Trophoblast cell (in vitro differentiated cells and primary cell): ENCODE measurements around the gene UCN.

ENCODE experiments used
- DNase-seq, 2 donors: peaks; one replicate each; pipeline ENCODE4 v3.0.0-alpha.2; 2016
- H2AFZ ChIP-seq: 2 replicates; pipeline ENCODE4 v1.6.1; 2013; ENCODE audit warnings: low read length, moderate library complexity, mild to moderate bottlenecking; ENCODE audit not compliant: insufficient read depth, poor library complexity
- H2AK5ac ChIP-seq: 2 replicates; pipeline ENCODE4 v1.6.1; 2013; ENCODE audit warnings: mild to moderate bottlenecking, low read length
- H2BK120ac ChIP-seq: 2 replicates; pipeline ENCODE4 v1.6.1; 2013; ENCODE audit warnings: low read length, mild to moderate bottlenecking, moderate library complexity; ENCODE audit not compliant: insufficient read depth, poor library complexity
- H2BK12ac ChIP-seq: 2 replicates; pipeline ENCODE4 v1.6.1; 2013; ENCODE audit warnings: mild to moderate bottlenecking, low read length, moderate library complexity
- H2BK5ac ChIP-seq: 2 replicates; pipeline ENCODE4 v1.6.1; 2013; ENCODE audit warnings: low read length, low read depth, moderate library complexity, mild to moderate bottlenecking; ENCODE audit not compliant: poor library complexity
- H3K14ac ChIP-seq: 2 replicates; pipeline ENCODE4 v1.6.1; 2013; ENCODE audit warnings: mild to moderate bottlenecking, low read length
- H3K18ac ChIP-seq: 2 replicates; pipeline ENCODE4 v1.6.1; 2013; ENCODE audit warnings: mild to moderate bottlenecking, low read length
- H3K23ac ChIP-seq: 2 replicates; pipeline ENCODE4 v1.6.1; 2013; ENCODE audit warnings: low read length
- H3K27ac ChIP-seq: 2 replicates; pipeline ENCODE4 v1.5.1; 2013; ENCODE audit warnings: low read depth, mild to moderate bottlenecking, inconsistent platforms, low read length, moderate library complexity
- H3K27me3 ChIP-seq: 2 replicates; pipeline ENCODE4 v1.6.1; 2013; ENCODE audit warnings: inconsistent platforms, mild to moderate bottlenecking, low read length, moderate library complexity; ENCODE audit not compliant: insufficient read depth
- H3K36me3 ChIP-seq, 2 experiments: 1 replicate in 1 of 2; 2 replicates in 1 of 2; pipeline ENCODE4 v1.6.1; 2013; ENCODE audit warnings: low read length in 2 of 2, mild to moderate bottlenecking in 2 of 2, moderate library complexity in 1 of 2; ENCODE audit not compliant: insufficient read depth in 2 of 2, control insufficient read depth in 1 of 2
- H3K4ac ChIP-seq: 2 replicates; pipeline ENCODE4 v1.6.1; 2013; ENCODE audit warnings: low read depth, mild to moderate bottlenecking, low read length, moderate library complexity
- H3K4me1 ChIP-seq, 2 experiments: 1 replicate in 1 of 2; 2 replicates in 1 of 2; pipeline ENCODE4 v1.6.1; 2013; ENCODE audit warnings: low read length in 2 of 2, mild to moderate bottlenecking in 2 of 2, moderate library complexity in 1 of 2; ENCODE audit not compliant: insufficient read depth in 2 of 2, control insufficient read depth in 1 of 2
- H3K4me2 ChIP-seq: 2 replicates; pipeline ENCODE4 v1.6.1; 2013; ENCODE audit warnings: inconsistent platforms, mild to moderate bottlenecking, low read length, moderate library complexity
- H3K4me3 ChIP-seq: 2 replicates; pipeline ENCODE4 v1.5.1; 2013; ENCODE audit warnings: mild to moderate bottlenecking, low read depth, low read length, inconsistent platforms
- H3K79me1 ChIP-seq: one replicate; pipeline ENCODE4 v1.6.1; 2013; ENCODE audit warnings: low read length
- H3K79me2 ChIP-seq: 2 replicates; pipeline ENCODE4 v1.6.1; 2013; ENCODE audit warnings: low read length, mild to moderate bottlenecking; ENCODE audit not compliant: control insufficient read depth, insufficient read depth, poor library complexity
- H3K9ac ChIP-seq: 2 replicates; pipeline ENCODE4 v1.6.1; 2013; ENCODE audit warnings: mild to moderate bottlenecking, low read length
- H3K9me3 ChIP-seq: 2 replicates; pipeline ENCODE4 v1.6.1; 2013; ENCODE audit warnings: low read depth, mild to moderate bottlenecking, control low read depth, inconsistent platforms, low read length; ENCODE audit not compliant: insufficient read depth
- H4K12ac ChIP-seq: 2 replicates; pipeline ENCODE4 v1.6.1; 2013; ENCODE audit warnings: low read depth, mild to moderate bottlenecking, low read length, moderate library complexity
- H4K8ac ChIP-seq: 2 replicates; pipeline ENCODE4 v1.6.1; 2013; ENCODE audit warnings: low read depth, mild to moderate bottlenecking, low read length, moderate library complexity
- H4K91ac ChIP-seq: one replicate; pipeline ENCODE4 v1.6.1; 2013; ENCODE audit warnings: low read depth, mild to moderate bottlenecking, low read length, moderate library complexity
- WGBS: extraction: QIAGEN DNeasy Blood & Tissue Kit; methylation state at CpG from one replicate; pipeline ENCODE4 v1.1.7; 2013; ENCODE audit warnings: missing lambda C conversion rate; ENCODE audit not compliant: insufficient read length, insufficient coverage; ENCODE audit errors: extremely low coverage; 5-methylcytosine and 5-hydroxymethylcytosine counted together

UCN gene

DNA sequence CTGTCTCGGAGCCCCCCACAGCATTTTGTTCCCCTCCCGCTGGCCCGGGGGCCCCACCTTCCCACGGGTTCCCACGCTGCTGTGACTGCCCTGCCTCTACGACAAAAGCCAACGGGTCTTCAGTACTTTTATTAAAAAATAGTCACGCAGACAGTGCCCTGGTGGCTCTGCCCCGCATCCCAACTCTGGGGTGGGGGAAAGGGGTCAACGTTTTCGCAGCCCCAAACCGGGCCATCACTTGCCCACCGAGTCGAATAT is 1.0 kb downstream of the UCN start:
- H2BK5ac ChIP-seq = no peak overlapping the region
- H3K27me3 ChIP-seq = peaks cover 31% of the 10 kb centered on the region
- no peak overlapping the region for H3K14ac ChIP-seq
- H4K8ac ChIP-seq = no peak overlapping the region
- WGBS = no CpG with 5 or more reads among the region's 14 CpGs
- no peak overlapping the region for H4K12ac ChIP-seq
- no peak overlapping the region for H4K91ac ChIP-seq
- H3K23ac ChIP-seq = no peak overlapping the region
- no peak overlapping the region for H2AFZ ChIP-seq
- H3K4me3 ChIP-seq = no peak overlapping the region
- no peak for DNase-seq
- H2AK5ac ChIP-seq = no peak overlapping the region
- no peak overlapping the region for H3K9ac ChIP-seq
- H3K4me1 ChIP-seq = peaks cover 0 to 10% of the 10 kb centered on the region in 2 experiments
- no peak overlapping the region for H3K27ac ChIP-seq
- no peak overlapping the region for H2BK12ac ChIP-seq
- H3K4me2 ChIP-seq = no peak overlapping the region
- H3K4ac ChIP-seq = no peak overlapping the region
- no peaks in the 10 kb centered on the region for H3K79me2 ChIP-seq
- H3K79me1 ChIP-seq = no peaks in the 10 kb centered on the region
- peaks cover 3 to 11% of the 10 kb centered on the region in 2 experiments for H3K36me3 ChIP-seq
- no peak overlapping the region for H3K18ac ChIP-seq
- no peak overlapping the region for H2BK120ac ChIP-seq
- H3K9me3 ChIP-seq = peaks cover 8% of the 10 kb centered on the region

DNA sequence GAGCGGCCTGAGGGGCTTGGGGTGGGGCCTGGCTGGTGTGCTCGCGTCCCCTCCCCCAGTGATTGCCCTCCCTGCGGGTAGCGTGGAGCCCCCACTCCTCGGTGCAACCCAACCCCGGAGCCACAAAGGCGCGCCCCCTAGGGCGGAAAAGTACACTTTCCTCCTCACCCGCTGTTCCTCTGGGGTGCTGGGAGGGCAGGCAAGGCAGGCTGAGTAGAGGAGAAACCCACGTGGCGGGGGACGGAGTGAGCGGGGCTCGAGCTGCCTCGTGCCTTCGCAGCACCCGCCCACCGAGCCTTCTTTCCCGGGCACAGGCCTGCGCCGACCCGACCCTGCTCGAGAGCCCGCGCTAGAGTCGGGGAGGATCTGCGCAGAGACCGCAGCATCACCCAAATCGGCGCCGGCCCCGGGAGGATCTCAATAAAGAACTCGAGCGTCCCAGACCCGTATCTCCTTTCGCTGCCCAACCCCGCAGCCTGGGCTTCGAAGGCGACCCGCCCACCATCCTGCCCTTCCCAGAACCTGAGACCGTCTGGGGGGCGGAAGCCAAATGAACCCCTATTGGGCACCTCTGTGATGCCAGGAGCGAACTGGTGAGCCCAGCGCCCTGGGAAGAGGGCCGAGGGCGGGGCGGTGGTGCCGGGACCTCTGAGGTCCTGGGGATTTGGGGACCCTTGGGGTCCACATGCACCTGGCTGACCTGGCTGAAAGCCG is 1.5 kb downstream of the UCN start:
- Histone ChIP-seq H3K4me3 (no peak overlapping the region), H3K4ac (no peak overlapping the region), H4K91ac (no peak overlapping the region), H3K27me3 (peaks cover 31% of the 10 kb centered on the region), H2AK5ac (no peak overlapping the region), H4K12ac (no peak overlapping the region), H4K8ac (no peak overlapping the region), H3K18ac (no peak overlapping the region), H2BK120ac (no peak overlapping the region), H3K4me2 (no peak overlapping the region), H3K23ac (no peak overlapping the region), H3K79me1 (no peaks in the 10 kb centered on the region), H2BK12ac (no peak overlapping the region), H3K79me2 (no peaks in the 10 kb centered on the region), H3K9me3 (peaks cover 8% of the 10 kb centered on the region), H3K4me1 (peaks cover 0 to 10% of the 10 kb centered on the region in 2 experiments), H2BK5ac (no peak overlapping the region), H3K14ac (no peak overlapping the region), H2AFZ (no peak overlapping the region), H3K27ac (no peak overlapping the region), H3K36me3 (peaks cover 3 to 8% of the 10 kb centered on the region in 2 experiments), H3K9ac (no peak overlapping the region)
- WGBS = no CpG with 5 or more reads among the region's 51 CpGs
- DNase-seq = no peak

DNA sequence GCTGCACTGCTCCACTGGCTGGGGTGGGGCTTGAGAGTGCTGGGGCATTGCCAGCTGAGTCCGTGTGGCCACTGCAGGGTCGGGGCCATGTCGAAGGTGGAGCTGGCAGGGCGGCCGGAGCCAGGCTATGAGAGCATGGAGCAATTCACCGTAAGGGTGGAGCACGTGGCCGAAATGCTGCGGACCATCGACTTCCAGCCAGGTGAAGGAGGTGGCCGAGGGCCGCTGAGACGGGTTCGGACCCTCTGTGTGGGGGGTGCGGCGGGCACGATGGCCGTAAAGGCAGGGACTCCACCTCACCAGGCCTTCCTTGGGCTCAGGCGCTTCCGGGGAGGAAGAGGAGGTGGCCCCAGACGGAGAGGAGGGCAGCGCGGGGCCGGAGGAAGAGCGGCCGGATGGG is 2.1 kb downstream of the UCN start:
- no CpG with 5 or more reads among the region's 26 CpGs for WGBS
- Histone ChIP-seq H3K27me3 (peaks cover 31% of the 10 kb centered on the region), H2BK12ac (no peak overlapping the region), H3K14ac (no peak overlapping the region), H3K18ac (no peak overlapping the region), H4K8ac (no peak overlapping the region), H3K27ac (no peak overlapping the region), H4K91ac (no peak overlapping the region), H2AK5ac (no peak overlapping the region), H3K79me2 (no peaks in the 10 kb centered on the region), H3K23ac (no peak overlapping the region), H3K36me3 (peaks cover 3% of the 10 kb centered on the region in 2 experiments), H3K9me3 (peaks cover 6% of the 10 kb centered on the region), H3K79me1 (no peaks in the 10 kb centered on the region), H2AFZ (no peak overlapping the region), H3K9ac (no peak overlapping the region), H2BK5ac (no peak overlapping the region), H4K12ac (no peak overlapping the region), H3K4ac (no peak overlapping the region), H2BK120ac (no peak overlapping the region), H3K4me3 (no peak overlapping the region), H3K4me1 (peaks cover 0 to 10% of the 10 kb centered on the region in 2 experiments), H3K4me2 (no peak overlapping the region)
- no peak for DNase-seq

DNA sequence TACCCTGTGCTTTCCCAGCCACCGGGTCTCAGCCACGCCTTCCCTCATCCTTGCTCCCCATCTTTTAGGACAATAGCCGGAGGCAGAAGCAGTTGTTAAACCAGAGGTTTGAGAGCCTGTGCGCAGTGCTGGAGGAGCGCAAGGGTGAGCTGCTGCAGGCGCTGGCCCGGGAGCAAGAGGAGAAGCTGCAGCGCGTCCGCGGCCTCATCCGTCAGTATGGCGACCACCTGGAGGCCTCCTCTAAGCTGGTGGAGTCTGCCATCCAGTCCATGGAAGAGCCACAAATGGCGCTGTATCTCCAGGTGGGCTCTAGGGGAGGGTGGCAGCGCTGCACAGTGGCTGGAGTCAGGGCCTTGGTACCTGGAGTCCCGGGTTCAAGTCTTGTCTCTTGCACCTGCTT is 2.7 kb downstream of the UCN start:
- Histone ChIP-seq H3K79me2 (no peaks in the 10 kb centered on the region), H3K27ac (no peak overlapping the region), H4K12ac (no peak overlapping the region), H3K36me3 (peaks cover 3% of the 10 kb centered on the region in 2 experiments), H2BK120ac (no peak overlapping the region), H3K4me2 (no peak overlapping the region), H2BK12ac (no peak overlapping the region), H3K14ac (no peak overlapping the region), H3K4me1 (peaks cover 0 to 10% of the 10 kb centered on the region in 2 experiments), H3K4me3 (no peak overlapping the region), H3K9me3 (peaks cover 6% of the 10 kb centered on the region), H2BK5ac (no peak overlapping the region), H4K8ac (no peak overlapping the region), H3K4ac (no peak overlapping the region), H3K23ac (no peak overlapping the region), H3K9ac (no peak overlapping the region), H4K91ac (no peak overlapping the region), H2AK5ac (no peak overlapping the region), H2AFZ (no peak overlapping the region), H3K18ac (no peak overlapping the region), H3K27me3 (peaks cover 31% of the 10 kb centered on the region), H3K79me1 (no peaks in the 10 kb centered on the region)
- no CpG with 5 or more reads among the region's 16 CpGs for WGBS
- DNase-seq = no peak
